Right renal cortex interstitium (tissue), 3 donors: ENCODE data around the gene MAP3K7. TPM values are rescaled to one million over a fixed set of nuclear protein-coding genes. Genes with fewer than 3 reads are reported as not detected.
"Not testable (repeated sequence)": the region's sequence is repeated elsewhere in the genome, so short reads cannot be mapped to it uniquely, and the experiment has no call there.

Experiments used
- DNase-seq, 3 donors: peaks; one replicate each; pipeline ENCODE4 v3.0.0-alpha.2; 2013; ENCODE audit warnings: low read depth in 3 of 3, low spot score in 2 of 3
- polyA plus RNA-seq, 3 donors: library from polyadenylated mRNA; unstranded; fragments of 120-200 nt; gene quantifications; one replicate each; pipeline ENCODE4 v1.2.1, GENCODE V29; 2013; ENCODE audit not compliant: insufficient read length in 3 of 3

The MAP3K7 gene
- polyA plus RNA-seq, 3 donors = 52.5 to 54.7 (median 54.6) TPM

DNA sequence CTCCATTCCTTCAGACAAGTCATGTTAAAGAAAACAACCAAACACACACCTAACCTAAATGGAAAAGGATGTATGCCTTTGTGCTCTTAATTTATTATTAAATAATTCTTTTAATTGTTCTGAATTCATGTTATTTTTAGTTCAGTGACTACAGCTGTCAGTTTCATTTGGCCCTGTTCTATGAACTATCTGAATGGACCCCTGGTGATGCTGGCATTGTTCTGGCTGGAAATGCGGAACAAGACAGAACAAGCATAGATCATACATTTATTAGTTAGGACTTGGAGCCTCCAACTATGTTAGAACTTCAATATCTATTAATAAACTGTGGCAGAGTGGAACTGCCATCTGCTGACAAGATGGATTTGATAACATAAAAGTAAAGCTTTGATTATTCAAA is 5.7 kb downstream of the MAP3K7 start:
- DNase-seq = no peak

DNA sequence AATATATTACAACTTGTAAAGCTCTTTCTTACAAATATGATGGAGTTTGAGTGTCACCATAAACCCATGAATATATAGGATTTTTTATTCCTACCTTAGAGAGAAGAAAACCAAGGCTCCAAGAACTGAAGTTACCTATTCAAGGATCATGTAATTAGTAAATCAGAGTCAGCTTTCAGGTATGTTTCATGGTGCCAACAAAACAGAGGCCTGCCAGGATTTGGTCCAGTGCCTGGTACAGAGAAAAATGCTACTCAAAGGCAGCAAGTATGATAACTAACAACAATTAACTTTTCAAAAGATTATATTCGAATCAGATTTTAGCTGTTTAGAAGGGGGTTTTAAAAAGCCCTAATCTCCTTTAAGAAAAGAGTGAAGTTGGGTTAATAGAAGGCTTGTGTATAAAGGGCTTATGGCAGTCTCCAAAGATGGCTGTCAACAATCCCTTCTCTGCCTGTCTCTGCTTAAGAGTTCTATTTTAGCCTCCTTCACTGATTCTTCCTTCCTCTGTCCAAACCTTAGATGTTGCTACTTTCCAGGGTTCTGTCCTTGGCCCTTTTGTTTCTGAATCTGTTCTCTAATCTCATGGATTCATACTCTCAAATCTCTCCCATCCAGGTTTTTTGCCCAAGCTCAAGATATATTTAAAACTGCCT is 7.8 kb downstream of the MAP3K7 start:
- no peak for DNase-seq

DNA sequence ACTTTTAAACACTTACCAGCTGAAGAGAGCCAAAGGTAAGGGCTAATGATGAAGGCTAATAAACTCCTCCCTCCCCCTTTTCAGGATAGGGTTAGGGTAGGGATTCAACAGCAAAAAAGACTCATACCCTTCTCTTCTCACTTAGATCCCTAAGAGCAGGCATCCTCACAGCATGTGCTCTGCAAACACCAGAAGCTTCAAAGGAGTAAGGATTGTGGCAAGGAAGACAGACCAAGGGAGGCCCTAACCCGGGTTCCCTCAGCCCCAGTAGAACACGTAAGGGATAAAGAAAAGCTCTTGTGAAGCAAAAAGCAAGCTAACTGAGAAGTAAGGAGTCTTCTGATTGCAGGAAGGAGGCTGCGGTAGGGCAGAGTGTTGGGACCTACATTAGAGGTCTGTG is 11.6 kb downstream of the MAP3K7 start:
- DNase-seq = no peak

DNA sequence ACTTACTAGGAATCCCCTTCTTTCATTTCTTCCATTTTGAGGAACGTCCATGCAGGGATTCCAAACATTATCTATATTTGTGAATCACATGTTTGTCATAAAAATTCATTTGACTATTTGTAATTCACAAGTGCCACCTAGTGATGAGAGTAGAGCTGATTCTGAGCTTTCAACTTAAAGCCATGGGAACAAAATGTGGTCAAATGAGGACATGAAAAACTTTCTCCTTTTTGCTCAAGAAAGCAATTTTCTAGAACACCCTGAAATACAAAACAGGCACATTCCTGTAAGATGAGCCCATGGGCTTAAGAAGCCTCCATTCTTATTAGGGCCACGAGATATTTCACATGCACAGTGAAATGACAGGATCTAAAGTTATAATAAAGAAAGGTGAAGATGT is 12.3 kb downstream of the MAP3K7 start:
- DNase-seq = no peak

DNA sequence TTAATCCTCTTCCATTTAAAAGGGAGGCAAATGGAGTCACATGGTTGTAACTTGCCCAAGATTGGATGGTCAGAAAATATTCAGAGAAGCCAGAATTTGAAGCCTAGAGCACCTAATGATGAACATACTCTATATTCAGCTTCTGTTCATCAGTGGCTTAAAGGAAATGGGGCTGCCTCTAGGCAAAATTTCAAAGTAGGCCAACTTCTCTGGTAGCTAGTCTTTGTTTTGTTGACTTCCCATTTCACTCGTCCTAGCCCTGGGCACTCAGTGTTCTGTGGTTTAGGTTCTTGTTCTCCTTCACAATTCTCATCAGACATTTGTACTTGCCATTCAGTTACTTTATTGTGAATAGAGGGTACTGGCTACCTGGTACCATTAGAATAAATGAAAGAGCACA is 13.2 kb downstream of the MAP3K7 start:
- DNase-seq = no peak

DNA sequence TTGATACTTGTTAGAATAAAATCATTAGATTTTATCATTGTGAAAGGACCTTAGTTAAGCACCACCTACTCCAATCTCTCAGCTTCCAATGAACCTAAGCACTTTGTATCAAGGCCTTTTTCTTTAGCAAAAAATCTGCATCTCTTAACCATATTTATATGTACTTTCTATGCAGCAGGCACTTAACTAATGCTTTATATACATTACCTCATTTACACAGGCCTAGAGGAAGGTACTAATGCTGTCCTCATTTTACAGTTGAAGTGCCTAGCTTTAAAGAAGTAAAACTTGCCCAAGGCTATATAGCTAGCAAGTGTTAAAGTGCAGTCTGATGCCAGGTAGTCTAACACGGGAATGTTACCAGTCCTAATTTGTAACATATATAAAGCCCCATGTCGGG is 14.0 kb downstream of the MAP3K7 start:
- no peak for DNase-seq

DNA sequence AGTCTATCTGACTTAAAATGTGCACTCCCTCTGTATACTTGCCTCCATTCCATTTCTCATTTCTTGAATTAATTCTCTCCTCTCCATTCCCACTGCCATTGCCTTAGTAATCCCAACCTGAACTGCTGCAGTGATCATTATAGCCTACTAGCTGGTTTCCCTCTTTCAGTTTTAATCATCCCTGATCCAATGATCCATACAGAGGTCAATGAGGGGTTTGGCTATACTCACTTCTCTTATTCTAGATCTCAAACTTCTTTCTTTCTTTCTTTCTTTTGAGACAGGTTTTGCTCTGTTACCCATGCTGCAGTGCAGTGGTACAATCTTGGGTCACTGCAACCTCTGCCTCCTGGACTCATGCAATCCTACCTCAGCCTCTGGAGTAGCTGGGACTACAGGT is 17.6 kb downstream of the MAP3K7 start:
- no peak for DNase-seq

DNA sequence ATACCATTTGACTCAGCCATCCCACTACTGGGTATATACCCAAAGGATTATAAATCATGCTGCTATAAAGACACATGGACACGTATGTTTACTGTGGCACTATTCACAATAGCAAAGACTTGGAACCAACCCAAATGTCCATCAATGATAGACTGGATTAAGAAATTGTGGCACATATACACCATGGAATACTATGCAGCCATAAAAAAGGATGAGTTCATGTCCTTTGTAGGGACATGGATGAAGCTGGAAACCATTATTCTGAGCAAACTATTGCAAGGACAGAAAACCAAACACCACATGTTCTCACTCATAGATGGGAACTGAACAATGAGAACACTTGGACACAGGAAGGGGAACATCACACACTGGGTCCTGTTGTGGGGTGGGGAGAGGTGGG is 19.2 kb downstream of the MAP3K7 start:
- not testable (repeated sequence) for DNase-seq

DNA sequence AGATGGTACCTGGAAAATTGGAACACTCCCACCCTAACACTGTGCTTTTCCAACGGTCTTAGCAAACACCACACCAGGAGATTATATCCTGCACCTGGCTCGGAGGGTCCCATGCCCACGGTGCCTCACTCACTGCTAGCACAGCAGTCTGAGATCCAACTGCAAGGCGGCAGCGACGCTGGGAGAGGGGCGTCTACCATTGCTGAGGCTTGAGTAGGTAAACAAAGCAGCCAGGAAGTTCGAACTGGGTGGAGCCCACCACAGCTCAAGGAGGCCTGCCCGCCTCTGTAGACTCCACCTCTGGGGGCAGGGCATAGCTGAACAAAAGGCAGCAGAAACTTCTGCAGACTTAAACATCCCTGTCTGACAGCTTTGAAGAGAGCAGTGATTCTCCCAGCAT is 24.5 kb downstream of the MAP3K7 start:
- not testable (repeated sequence) for DNase-seq

DNA sequence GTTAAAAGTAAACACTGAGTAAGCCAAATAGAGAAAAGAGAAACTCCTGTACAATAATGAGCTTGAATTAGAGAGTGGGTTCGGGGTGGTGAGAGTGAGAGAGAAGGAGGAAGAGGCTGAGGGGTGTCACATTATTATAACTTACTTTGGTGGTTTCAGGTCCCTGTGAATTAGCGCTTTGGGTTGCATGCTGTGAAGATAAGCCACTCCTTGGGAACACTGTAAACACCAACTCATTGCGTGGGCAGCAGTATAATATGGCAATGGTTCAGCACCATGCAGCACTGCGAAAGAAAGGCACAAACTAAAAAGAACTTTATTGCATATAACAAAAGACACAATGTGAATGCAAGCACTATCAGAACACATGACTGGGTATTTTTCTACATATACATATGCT is 26.9 kb downstream of the MAP3K7 start:
- no peak for DNase-seq

DNA sequence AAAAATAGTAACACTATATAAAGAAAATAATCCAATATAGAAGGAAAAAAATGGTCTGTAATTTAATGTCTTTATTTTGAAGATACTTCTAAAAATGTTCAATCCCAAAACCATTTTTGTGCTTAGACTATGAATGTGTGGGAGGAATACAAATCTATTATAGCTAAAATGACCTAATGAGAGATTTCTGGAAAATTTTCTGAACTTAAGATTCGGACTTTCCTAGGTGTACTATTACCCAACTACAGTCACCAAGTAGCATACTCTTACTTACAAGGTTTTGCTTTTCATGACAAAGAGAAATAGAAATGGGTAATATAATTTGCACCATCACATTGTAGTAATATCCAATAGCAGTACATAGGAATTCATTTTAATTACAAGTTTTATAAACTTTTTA is 29.9 kb downstream of the MAP3K7 start:
- no peak for DNase-seq

DNA sequence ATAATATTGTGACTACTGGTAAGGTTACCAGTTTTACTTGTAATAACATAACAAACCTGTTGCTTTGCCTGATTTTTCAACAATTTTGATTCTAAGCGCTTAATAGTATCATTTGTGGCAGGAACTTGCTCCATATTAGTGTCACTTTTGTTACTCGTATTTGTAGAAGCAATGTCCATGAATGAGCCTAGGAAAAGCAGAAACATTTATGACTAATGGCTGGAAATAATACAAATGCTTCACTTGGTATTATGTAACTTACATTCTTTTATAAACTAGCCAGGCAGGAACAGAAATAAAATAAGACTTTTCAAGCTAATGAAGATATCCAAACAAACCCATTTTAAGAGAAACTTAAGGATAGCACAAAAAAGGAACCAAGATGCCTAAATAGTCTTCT is 38.9 kb downstream of the MAP3K7 start:
- no peak for DNase-seq

DNA sequence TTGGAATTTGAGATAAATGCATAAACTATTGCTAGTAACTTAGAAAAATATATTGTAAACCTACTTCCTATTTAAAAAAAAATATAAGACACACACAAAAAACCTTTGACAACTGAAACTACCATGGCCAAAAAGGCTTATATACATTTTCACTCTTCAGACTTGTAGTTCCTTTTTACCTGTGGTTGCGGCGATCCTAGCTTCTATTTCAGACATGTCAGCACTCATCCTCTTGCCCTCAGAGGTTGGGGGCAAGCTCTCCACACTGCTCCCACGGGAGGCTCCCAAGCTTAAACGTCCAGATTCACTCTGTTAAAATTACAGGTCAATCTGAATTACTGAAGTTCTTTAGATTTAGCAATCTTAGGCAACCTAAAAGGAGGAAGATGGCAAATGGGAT is 39.8 kb downstream of the MAP3K7 start:
- DNase-seq = no peak

DNA sequence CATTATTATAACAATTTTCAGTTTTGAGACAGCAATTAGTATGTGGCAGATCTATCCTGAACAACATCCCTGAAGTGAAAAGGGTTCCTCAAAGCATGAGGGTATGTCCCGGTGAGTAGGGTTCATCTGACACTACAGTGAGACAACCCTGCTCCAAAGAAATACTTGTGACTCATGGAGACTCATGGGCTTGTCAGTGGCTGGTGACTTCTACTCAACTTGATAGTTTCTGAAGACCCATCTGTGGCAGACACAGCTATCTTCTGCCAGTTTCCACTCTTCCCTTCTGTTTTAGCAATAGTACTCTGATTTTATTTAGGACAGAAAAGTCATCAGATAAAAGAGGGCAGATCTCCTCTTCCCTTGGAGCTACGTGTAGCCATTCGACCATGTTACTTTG is 41.4 kb downstream of the MAP3K7 start:
- no peak for DNase-seq

DNA sequence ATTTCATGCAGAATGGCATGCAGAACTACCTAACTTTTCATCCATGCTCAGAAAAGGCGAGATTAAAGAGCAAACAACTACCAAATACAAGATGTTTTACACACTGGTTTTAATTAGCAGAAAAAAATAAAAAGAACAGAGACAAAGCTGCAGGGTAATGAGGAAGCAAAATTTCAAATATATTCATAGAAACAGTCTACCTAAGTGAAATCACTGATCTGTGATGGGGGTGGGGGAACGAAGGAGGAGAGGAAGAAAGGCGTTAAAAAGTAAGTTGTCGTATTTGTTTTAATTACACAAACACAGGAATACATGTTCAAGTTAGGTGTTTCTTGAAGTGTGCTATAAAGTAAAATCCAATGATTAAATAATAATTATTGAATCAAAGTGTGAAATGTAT is 42.1 kb downstream of the MAP3K7 start:
- no peak for DNase-seq

DNA sequence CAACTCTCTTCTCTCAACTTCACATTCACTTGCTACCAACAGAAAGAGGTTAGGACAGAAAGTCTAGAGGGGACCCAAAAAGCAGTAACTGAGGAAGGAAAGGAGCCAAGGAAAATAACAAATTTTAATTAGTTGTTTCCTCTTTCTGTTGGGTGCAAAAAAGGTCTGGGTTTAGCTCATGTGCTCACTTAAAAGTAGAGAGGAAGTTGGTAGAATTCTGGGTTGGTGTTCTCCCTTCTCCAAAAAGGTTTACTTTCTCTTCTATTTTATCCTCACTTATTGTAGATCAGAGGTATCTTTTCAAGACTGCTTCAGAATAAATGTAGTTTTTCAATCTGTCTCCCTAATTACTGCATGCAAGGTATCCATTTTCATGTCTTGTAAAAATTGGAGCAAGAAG is 42.8 kb downstream of the MAP3K7 start:
- DNase-seq = no peak

DNA sequence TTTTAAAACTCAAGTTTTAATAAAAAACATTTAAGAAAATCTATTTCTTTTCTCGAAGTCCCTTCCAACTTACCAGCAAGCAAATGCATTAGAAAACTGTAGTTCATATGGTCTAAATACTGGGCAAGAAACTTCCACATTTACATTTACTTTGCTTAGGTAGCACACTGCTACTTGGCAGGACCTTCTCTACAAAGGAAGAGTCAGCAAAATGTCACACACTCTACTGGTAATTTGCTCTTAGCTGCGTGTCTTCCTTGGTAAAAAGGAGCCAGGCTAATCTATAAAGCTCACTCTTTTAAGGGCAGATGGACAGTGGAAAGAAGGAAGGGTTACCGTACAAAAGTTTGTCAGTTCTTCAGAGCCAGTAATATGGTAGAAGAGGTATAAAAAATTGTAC is 45.7 kb downstream of the MAP3K7 start:
- DNase-seq = no peak

DNA sequence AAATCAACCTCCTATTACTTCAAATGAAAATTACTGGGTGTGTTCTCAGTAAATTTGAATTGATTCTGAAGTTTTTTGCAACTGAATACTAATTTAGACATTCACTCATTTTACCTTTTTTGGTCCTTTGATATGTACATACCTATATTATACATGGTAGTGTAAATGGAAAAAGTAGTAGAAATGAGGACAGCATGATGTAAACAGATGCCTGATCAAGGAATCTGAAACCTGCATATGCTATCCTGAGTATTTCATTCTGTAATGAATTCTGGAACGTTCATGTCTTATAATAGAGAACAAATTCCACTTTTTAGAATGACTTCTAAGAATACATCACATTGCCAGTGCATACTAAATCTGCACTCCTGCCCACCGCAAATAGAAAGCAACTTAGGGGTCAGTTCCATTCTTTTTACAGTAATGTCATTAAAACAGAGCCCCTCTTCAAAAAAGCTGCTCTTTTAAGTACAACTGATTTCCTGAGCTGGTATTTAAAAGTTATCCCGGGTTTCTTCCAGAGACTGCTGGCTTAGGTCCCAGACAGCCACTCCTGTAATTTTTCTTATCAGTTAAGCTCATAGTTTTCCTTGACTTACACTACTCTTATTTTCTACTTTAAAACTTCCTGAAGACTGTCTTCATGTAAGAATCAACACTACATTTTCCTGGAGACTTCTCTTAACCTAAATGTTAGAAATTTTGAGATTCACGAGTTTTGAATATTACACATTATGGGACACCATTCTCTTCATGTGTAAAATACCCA is 48.4 kb downstream of the MAP3K7 start:
- no peak for DNase-seq

DNA sequence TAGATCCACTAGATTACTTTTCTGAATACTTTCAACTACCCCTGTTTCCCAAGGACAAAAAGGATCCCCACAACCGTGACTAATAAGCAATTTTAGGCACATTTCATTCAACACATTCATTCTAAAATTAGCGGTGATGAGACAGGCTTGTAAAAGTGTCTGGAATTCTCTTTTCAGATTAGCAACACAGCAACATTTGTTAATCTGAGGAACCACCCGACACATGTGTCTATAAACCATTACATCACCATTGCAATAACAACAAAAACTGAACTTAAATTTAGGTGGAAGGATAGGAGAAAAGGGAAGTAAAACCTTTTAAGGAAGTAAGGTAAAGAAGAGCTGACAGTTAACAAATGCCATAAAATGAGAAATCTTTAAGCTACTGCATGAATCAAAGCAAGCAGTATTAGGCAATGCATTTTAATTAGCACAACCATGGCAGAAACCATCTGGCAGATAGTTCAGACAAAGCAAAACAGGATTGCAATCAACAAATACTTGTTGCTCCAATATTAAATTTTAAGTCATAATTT is 49.1 kb downstream of the MAP3K7 start:
- DNase-seq = no peak

DNA sequence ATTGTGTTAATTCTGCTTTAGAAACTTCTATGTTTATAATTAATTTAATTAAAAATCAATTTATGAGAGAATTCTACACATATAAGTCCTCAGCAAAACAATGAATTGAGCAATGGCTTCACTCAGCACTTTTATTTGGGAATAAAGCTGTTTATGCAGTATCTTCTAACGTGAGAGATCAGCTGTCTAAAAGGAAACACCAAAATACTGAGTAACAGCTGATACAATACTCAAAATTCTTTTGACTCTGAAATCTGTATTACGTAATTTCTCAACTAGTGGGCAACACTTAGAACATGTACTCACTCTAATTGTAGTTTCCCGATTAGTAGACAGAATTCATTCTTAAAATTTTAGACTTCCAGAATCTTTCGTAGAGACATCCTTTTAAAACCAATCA is 49.8 kb downstream of the MAP3K7 start:
- DNase-seq = no peak

DNA sequence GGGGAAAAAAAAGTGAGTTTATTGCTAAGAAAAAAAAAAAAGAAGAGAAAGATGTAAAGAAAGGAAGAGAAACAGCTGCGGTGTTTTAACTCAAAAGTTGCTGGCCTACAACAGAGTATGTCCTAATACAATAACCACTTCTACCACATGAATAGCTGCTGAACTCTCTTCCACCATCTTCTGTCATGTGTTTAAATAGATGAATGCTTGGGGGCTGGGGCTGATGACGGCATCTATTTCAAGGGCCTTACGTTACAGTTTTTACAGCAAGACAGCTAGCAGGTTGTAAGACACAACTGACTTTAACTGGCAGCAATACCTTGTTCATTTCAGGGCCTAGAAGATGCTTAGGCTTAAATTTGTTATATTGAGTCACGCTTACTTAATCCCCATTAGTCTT is 50.4 kb downstream of the MAP3K7 start:
- DNase-seq = no peak

DNA sequence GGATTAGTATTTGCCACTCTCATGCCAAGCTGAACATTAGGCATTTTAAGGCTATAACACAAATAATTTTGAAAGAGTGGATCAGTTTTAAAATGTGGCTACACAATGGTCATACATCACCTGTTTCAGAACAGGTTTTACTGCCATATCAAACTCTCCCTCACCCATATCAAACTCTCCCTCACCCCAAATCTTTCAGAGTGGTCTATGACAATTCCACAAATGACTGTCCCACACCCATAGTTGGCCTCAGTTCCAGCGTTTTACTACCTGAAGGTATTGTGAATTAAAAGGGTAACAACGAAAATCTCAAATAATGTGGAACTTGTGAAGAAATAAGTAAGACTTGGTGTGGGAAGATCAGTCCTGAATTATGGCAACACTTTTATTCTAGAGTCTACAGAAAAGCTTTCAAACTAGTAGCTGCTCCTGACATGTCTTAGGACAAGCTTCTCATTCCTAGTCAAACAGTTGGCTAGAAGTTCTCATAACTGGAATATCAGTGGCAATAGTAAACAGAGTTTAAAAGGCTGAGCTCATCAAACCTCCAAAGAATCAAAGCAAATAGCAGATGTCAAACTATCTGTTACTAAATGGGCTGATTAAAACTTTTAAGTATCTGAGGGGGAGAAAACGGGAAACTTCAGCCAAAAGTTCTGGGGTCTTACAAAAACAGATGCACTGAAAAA is 52.4 kb downstream of the MAP3K7 start:
- no peak for DNase-seq
